ENCODE results near the gene FOXJ1.
A peak's percentile ranks its signal among the peaks of the same experiment; 100 is the strongest.
"Not testable (repeated sequence)": the region's sequence is repeated elsewhere in the genome, so short reads cannot be mapped to it uniquely, and the experiment has no call there.

The FOXJ1 gene

DNA sequence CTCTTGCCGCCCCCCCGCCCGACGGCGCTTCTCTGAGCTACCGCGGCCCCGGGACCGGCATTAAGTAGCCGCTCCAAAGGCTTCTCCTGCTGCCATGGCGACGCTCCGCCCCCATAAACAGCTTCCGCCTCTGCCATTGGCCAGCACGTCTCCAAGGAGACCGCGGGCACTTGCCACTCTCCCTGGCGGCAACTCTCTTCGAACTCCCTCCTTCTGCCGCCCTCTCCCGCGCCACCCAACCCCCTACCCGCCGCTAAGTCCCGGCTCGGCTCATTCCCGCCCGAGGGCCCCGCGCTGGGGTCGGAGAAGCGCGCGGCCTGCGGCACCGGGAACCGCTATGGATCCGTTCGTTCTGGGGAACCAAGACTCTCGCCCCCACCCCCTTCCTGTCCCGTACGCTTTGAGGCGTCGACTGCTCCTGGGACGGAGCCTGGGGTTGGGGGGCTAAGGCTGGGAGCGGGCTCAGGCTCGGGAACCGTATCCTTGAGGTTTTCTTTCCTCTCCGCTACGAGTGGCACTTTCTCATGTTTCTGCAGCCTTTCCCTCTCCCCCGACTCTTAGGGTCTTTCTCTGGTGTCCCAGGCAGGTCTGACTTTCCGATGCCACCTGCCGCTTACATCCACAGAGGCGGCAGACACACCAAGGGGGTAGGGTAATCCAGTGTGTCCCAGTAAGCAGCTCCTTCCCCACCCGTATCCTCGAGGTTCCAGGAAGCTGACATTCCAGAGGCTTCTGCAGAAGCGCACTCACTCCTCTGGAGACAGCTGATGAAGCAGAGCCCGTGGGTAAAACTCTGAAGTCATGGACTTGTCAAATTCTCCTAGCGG, at the start of gene FOXJ1:
Gene FOXJ1 (minus strand): TSS at position 34 of the 827 bp plus-strand sequence. CDS start 850 bp downstream, outside the sequence.
- peaks cover 81% of the 10 kb centered on the region for H3K27me3 ChIP-seq (ENCODE audit: insufficient read depth, insufficient read length)
- H3K4me1 ChIP-seq (ENCODE audit: insufficient read depth, insufficient read length) = peaks cover 42% of the 10 kb centered on the region
- H3K9me3 ChIP-seq (ENCODE audit: insufficient read depth, low read length) = no peaks in the 10 kb centered on the region
- peak within 1 kb of the TSS; percentile 36 for H3K4me3 ChIP-seq (ENCODE audit: insufficient read length, low read depth)
- TF ChIP-seq SUZ12 (IDR thresholded peaks at IDR 0.05; ENCODE audit: extremely low read depth, insufficient read depth, insufficient read length) = peak; percentile 69
- no peak for TF ChIP-seq YY1 (IDR thresholded peaks at IDR 0.05; ENCODE audit: insufficient read depth, insufficient read length)
- TF ChIP-seq ZNF274 (IDR thresholded peaks at IDR 0.05; ENCODE audit: low read depth, low read length) = no peak
- peak; percentile 83 for DNase-seq (ENCODE audit: low read depth, low spot score)
- H3K36me3 ChIP-seq (ENCODE audit: insufficient read depth, insufficient read length, low read length) = no peaks in the 10 kb centered on the region
- H3K9ac ChIP-seq (ENCODE audit: insufficient read length, low read depth) = peak within 1 kb of the TSS; percentile 57

DNA sequence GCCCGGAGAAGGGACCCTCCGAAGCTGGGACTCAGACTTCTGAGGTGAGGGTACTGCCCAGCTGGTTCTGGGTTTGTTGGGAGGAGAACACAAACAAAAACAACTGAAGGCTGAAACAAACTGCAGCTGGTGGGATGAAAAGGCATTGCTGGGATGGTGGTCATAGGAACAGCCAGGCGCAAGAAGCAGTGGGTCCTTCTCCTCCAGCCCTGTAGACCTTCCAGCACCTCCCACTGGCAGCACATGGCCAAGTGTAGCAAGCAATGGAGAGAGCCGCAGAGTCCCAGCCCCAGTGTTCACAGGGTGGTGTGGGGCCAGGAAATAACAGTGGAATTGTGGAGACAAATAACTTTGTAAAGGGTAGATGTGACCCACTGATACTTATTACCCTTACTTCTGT, 48.7 kb upstream of the FOXJ1 start:
- Histone ChIP-seq H3K4me1 (ENCODE audit: insufficient read depth, insufficient read length) (peaks cover 7% of the 10 kb centered on the region), H3K4me3 (ENCODE audit: insufficient read length, low read depth) (no peak overlapping the region), H3K36me3 (ENCODE audit: insufficient read depth, insufficient read length, low read length) (no peaks in the 10 kb centered on the region), H3K9me3 (ENCODE audit: insufficient read depth, low read length) (no peaks in the 10 kb centered on the region), H3K9ac (ENCODE audit: insufficient read length, low read depth) (no peak overlapping the region), H3K27me3 (ENCODE audit: insufficient read depth, insufficient read length) (no peaks in the 10 kb centered on the region)
- DNase-seq (ENCODE audit: low read depth, low spot score) = no peak
- TF ChIP-seq YY1 (IDR thresholded peaks at IDR 0.05; ENCODE audit: insufficient read depth, insufficient read length) (no peak), ZNF274 (IDR thresholded peaks at IDR 0.05; ENCODE audit: low read depth, low read length) (no peak), SUZ12 (IDR thresholded peaks at IDR 0.05; ENCODE audit: extremely low read depth, insufficient read depth, insufficient read length) (no peak)

GRCh38 chr17:76189247-76189646, 48.2 kb upstream of the FOXJ1 start:
- peaks cover 7% of the 10 kb centered on the region for H3K4me1 ChIP-seq (ENCODE audit: insufficient read depth, insufficient read length)
- no peak for DNase-seq (ENCODE audit: low read depth, low spot score)

GRCh38 chr17:76188213-76189016, 47.4 kb upstream of the FOXJ1 start:
- H3K4me1 ChIP-seq (ENCODE audit: insufficient read depth, insufficient read length) = peaks cover 4% of the 10 kb centered on the region
- no peaks in the 10 kb centered on the region for H3K36me3 ChIP-seq (ENCODE audit: insufficient read depth, insufficient read length, low read length)
- TF ChIP-seq SUZ12 (IDR thresholded peaks at IDR 0.05; ENCODE audit: extremely low read depth, insufficient read depth, insufficient read length) (no peak), ZNF274 (IDR thresholded peaks at IDR 0.05; ENCODE audit: low read depth, low read length) (no peak), YY1 (IDR thresholded peaks at IDR 0.05; ENCODE audit: insufficient read depth, insufficient read length) (no peak)
- no peaks in the 10 kb centered on the region for H3K9me3 ChIP-seq (ENCODE audit: insufficient read depth, low read length)
- H3K4me3 ChIP-seq (ENCODE audit: insufficient read length, low read depth) = no peak overlapping the region
- no peak for DNase-seq (ENCODE audit: low read depth, low spot score)
- H3K27me3 ChIP-seq (ENCODE audit: insufficient read depth, insufficient read length) = no peaks in the 10 kb centered on the region
- no peak overlapping the region for H3K9ac ChIP-seq (ENCODE audit: insufficient read length, low read depth)

More at GRCh38 chr17:76189247-76189646, 48.2 kb upstream of the FOXJ1 start:
- Histone ChIP-seq H3K4me3 (ENCODE audit: insufficient read length, low read depth) (no peak overlapping the region), H3K9me3 (ENCODE audit: insufficient read depth, low read length) (no peaks in the 10 kb centered on the region), H3K27me3 (ENCODE audit: insufficient read depth, insufficient read length) (no peaks in the 10 kb centered on the region), H3K36me3 (ENCODE audit: insufficient read depth, insufficient read length, low read length) (no peaks in the 10 kb centered on the region), H3K9ac (ENCODE audit: insufficient read length, low read depth) (no peak overlapping the region)
- TF ChIP-seq YY1 (IDR thresholded peaks at IDR 0.05; ENCODE audit: insufficient read depth, insufficient read length) (no peak), ZNF274 (IDR thresholded peaks at IDR 0.05; ENCODE audit: low read depth, low read length) (no peak), SUZ12 (IDR thresholded peaks at IDR 0.05; ENCODE audit: extremely low read depth, insufficient read depth, insufficient read length) (no peak)

DNA sequence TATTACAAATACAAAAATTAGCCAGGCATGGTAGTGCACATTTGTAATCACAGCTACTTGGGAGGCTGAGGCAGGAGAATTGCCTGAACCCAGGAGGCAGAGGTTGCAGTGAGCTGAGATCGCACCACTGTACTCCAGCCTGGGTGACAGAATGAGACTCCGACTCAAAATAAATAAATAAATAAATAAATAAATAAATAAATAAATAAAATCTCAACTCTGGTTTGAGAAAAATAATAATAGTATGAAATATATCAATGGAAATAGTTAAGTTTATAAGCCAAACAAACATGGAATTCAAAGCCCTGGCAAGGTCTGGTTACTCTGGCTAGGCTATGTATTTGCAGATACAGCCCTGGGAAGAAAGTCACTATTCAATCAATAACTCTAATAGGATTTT, 45.7 kb upstream of the FOXJ1 start:
- not testable (repeated sequence) for H3K4me3 ChIP-seq (ENCODE audit: insufficient read length, low read depth); H3K9ac ChIP-seq (ENCODE audit: insufficient read length, low read depth); H3K4me1 ChIP-seq (ENCODE audit: insufficient read depth, insufficient read length); DNase-seq (ENCODE audit: low read depth, low spot score); H3K9me3 ChIP-seq (ENCODE audit: insufficient read depth, low read length); H3K36me3 ChIP-seq (ENCODE audit: insufficient read depth, insufficient read length, low read length); H3K27me3 ChIP-seq (ENCODE audit: insufficient read depth, insufficient read length)

DNA sequence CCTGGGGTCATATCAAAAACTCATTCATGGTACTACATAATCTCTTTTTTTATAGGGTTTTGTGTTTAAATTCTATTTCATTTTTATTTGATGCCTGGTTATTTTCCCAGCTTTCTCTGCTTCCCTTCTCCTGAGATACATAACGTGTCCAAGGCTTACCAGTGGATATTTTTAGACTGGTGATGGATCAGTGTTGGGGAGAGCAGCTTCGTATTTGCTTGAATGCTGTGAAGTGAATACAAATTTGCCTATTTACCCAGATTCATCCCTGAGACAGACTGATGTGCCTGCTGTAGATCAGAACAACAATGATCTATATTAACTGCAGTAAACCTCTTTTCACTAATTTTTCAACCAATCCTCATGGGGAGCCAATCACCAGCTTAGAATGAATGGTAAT, 43.2 kb upstream of the FOXJ1 start:
- no peaks in the 10 kb centered on the region for H3K36me3 ChIP-seq (ENCODE audit: insufficient read depth, insufficient read length, low read length)
- no peak overlapping the region for H3K9ac ChIP-seq (ENCODE audit: insufficient read length, low read depth)
- DNase-seq (ENCODE audit: low read depth, low spot score) = no peak
- H3K9me3 ChIP-seq (ENCODE audit: insufficient read depth, low read length) = no peaks in the 10 kb centered on the region
- TF ChIP-seq SUZ12 (IDR thresholded peaks at IDR 0.05; ENCODE audit: extremely low read depth, insufficient read depth, insufficient read length) (no peak), YY1 (IDR thresholded peaks at IDR 0.05; ENCODE audit: insufficient read depth, insufficient read length) (no peak), ZNF274 (IDR thresholded peaks at IDR 0.05; ENCODE audit: low read depth, low read length) (no peak)
- H3K4me1 ChIP-seq (ENCODE audit: insufficient read depth, insufficient read length) = no peaks in the 10 kb centered on the region
- no peaks in the 10 kb centered on the region for H3K27me3 ChIP-seq (ENCODE audit: insufficient read depth, insufficient read length)
- no peak overlapping the region for H3K4me3 ChIP-seq (ENCODE audit: insufficient read length, low read depth)
